ENCODE data around the gene KCMF1.

The KCMF1 gene

GRCh38 chr2:85032621-85033020 is 61.7 kb downstream of the KCMF1 start:
- no peak for DNase-seq

GRCh38 chr2:85033388-85033787 is 62.4 kb downstream of the KCMF1 start:
- DNase-seq: no peak

- no peak for DNase-seq
Observed at GRCh38 chr2:85034158-85034557, 63.2 kb downstream of the KCMF1 start.

- DNase-seq: no peak
Observed at GRCh38 chr2:85037622-85038021, 66.7 kb downstream of the KCMF1 start.

- DNase-seq: no peak
Observed at GRCh38 chr2:85042330-85042729, 71.4 kb downstream of the KCMF1 start.

- no peak for DNase-seq
Observed at GRCh38 chr2:85048534-85048933, 77.6 kb downstream of the KCMF1 start.

- DNase-seq: no peak
Observed at GRCh38 chr2:85049236-85049635, 78.3 kb downstream of the KCMF1 start.

- no peak for DNase-seq
Observed at GRCh38 chr2:85053802-85054201, 82.8 kb downstream of the KCMF1 start.

GRCh38 chr2:85057226-85057962 is 86.4 kb downstream of the KCMF1 start:
- no peak for DNase-seq

GRCh38 chr2:85061896-85062295 is 90.9 kb downstream of the KCMF1 start:
- no peak for DNase-seq

GRCh38 chr2:85062565-85062964 is 91.6 kb downstream of the KCMF1 start:
- DNase-seq: no peak

- DNase-seq: no peak
Observed at GRCh38 chr2:85063981-85064599, 93.1 kb downstream of the KCMF1 start.

- no peak for DNase-seq
Observed at GRCh38 chr2:85064927-85065577, 94.1 kb downstream of the KCMF1 start.

- DNase-seq: no peak
Observed at GRCh38 chr2:85066006-85066740, 95.2 kb downstream of the KCMF1 start.

- DNase-seq: peak; percentile 13
Observed at GRCh38 chr2:85066874-85067351, 96.0 kb downstream of the KCMF1 start.

- no peak for DNase-seq
Observed at GRCh38 chr2:85071096-85071495, 100.1 kb downstream of the KCMF1 start.

- no peak for DNase-seq
Observed at GRCh38 chr2:85073033-85073432, 102.1 kb downstream of the KCMF1 start.

- DNase-seq: no peak
Observed at GRCh38 chr2:85076618-85077274, 105.8 kb downstream of the KCMF1 start.

- DNase-seq: no peak
Observed at GRCh38 chr2:85077859-85078419, 107.0 kb downstream of the KCMF1 start.

GRCh38 chr2:85078536-85078935 is 107.6 kb downstream of the KCMF1 start:
- no peak for DNase-seq

- no peak for DNase-seq
Observed at GRCh38 chr2:85083092-85083491, 112.1 kb downstream of the KCMF1 start.

GRCh38 chr2:85085563-85085962 is 114.6 kb downstream of the KCMF1 start:
- no peak for DNase-seq

All from NK-92 treated with Interleukin-12 subunit alpha and Interleukin-12 subunit beta, amount 100 ng/mL, for 24 hours (cell line).